ENCODE measurements around the gene KCNMA1.

Gene KCNMA1

DNA sequence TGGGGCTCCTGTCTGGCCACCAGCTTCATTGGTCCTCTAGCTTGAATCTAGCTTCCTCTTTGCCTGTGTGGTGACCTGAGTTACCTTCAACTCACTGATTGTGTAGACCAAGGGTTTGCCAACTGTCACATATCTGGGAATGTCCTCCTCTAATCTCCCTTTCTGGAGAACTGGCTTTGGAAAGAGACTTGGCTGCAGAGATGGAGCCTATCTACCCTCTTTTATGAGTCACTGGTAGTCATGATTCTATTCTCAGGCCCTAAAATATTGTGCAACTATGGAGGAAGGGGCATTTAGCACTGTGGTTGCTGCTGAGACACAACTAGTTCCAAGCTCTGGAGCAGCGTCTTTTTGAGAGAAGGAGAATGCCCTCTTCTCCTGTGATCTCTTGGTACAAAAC, 691.3 kb downstream of the KCNMA1 start:
- no peak for DNase-seq (ENCODE audit: low read depth in 2 of 2)

GRCh38 chr10:76945166-76945565, 692.4 kb downstream of the KCNMA1 start:
- no peak for DNase-seq (ENCODE audit: low read depth in 2 of 2)

DNA sequence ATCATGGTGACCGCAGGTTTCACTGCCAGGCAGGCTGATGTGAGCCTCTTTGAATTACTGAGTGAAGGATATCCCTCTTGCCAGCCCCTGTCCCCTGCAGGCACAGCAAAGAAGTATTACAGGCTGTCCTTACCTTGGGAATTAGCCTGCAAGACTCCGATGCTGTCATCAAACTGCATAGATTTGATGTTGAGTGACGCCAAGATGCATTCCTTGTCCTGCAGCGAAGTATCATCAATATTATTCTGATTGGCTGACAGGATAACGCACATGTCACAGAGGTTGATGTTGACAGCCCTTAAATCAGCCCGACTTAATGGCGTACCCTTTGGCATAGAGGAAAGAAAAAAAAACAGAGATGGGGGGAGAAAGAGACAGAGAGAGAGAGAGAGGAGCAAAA, 693.0 kb downstream of the KCNMA1 start:
- DNase-seq (ENCODE audit: low read depth in 2 of 2): no peak

DNA sequence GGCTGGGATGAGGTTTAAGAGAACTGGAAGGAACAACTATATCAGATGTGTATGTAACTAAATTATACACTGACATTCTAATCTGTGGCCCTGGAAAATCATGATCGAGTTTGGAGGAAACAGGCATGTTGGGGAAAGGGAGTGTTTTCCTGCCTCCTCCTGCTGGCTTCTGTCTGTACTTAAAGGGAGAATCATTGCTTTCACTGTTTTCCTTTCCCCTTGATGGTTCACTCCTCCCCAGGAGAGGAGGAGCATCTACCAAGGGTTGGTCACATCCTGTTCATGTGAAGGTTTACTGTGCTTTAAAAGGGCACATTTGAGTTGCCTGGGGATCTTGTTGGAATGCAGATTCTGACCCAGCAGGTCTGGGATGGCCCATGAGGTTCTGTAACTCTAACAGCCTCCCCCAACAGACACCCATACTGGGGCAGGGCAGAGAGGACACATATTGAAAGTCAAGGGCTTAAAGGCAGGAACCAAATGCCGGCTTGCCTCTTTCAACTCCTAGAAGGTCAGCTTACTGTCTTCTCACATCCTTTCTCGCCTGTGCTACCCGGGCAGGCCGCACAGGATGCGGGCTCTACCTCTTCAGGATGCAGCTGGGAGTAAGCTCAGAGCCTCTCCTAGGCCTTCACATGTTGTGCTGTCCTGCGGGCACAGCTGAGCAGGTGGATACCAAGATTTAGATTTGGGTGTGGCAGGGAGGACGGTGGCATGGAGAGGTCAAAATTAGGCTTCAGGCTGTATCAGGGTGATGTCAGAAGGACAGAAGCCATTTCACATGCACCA, 694.8 kb downstream of the KCNMA1 start:
- DNase-seq (ENCODE audit: low read depth in 2 of 2): no peak

GRCh38 chr10:76939933-76940468, 697.6 kb downstream of the KCNMA1 start:
- no peak for DNase-seq (ENCODE audit: low read depth in 2 of 2)

- DNase-seq (ENCODE audit: low read depth in 2 of 2): no peak
Measured at GRCh38 chr10:76937181-76937600, 700.4 kb downstream of the KCNMA1 start.

DNA sequence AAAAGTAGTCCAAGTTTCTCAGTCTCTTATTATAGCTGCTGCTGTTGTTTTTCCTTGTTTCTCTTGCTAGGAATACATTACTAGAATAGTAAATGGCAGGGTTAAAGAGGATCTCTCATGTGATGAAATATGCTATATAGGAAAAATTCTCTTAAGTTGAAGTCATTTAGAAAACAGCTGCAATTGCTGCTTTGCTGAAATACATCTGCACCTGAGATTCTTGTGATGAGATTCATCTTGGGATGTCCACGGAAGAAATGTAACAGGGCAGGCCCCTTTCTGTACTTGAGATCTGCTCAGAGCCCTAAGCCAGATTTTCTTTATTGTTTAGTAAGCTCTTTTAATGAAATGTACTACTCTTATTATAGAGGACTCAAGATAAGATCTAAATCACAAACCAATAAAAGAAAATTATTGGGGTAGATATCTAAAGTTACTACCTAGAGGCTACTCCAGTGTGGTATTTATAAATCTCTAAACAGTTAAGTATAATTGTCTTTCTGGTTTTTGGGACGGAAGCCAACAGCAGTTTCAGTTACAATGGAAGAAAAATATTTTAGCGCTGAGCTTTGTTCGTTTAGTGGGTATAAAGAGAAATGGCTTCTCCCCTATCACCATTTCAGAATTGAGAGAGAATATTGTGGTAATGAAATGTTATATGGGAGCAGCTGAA, 701.5 kb downstream of the KCNMA1 start:
- no peak for DNase-seq (ENCODE audit: low read depth in 2 of 2)

GRCh38 chr10:76928565-76928964, 709.0 kb downstream of the KCNMA1 start:
- DNase-seq (ENCODE audit: low read depth in 2 of 2): no peak

DNA sequence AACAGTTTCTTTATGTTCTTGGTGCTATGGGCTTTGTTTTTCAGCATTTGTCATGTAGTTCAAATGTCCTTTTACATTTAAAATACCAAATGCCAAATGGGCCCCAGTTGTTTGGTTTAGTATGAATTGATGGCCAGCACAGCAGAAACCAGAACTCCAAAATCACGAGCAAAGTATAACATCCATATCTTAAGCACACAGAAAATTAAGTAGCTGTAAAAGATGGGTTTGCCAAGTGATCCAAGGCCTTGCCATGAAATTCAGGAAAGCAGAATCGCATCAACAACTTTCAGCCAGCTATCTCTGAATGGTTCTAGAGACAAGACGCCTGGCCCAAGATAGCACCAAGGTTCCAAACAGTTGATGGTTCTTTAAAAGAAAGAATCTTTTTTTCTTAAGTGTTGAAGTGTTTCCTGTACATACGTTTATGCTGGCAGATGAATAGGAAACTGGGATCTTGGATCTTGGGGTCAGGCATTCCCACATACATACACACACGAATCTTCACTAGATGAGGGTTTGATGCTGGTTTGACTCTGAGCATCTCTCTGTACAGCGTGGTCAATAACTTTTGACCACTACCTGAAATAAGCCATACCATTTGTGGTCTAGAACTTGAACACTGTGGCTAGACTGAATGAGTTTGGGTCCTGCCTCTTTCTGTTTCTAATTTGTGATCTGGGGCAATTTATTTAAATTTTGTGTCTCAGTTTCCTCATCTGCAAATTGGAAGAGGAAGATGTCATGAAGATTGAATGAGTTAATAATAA, 711.8 kb downstream of the KCNMA1 start:
- no peak for DNase-seq (ENCODE audit: low read depth in 2 of 2)

DNA sequence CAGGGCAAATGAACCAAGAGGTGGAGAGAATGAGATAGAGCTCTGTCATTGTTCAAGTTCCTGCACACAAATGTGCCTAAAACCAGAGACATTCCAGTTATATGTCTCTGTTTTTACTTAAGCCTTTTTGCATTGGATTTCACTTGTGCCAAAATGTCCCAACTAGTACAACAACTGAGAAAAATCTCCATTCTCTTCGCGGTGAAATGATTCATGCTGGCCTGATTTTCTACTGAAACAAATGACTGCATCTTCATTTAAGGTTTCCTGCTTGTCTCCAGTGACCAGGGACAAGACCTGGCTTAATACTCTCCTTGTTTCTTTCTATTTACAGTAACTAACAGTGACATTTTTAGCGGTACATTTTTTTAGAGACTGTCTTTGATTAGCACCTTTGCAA, 714.9 kb downstream of the KCNMA1 start:
- no peak for DNase-seq (ENCODE audit: low read depth in 2 of 2)

DNA sequence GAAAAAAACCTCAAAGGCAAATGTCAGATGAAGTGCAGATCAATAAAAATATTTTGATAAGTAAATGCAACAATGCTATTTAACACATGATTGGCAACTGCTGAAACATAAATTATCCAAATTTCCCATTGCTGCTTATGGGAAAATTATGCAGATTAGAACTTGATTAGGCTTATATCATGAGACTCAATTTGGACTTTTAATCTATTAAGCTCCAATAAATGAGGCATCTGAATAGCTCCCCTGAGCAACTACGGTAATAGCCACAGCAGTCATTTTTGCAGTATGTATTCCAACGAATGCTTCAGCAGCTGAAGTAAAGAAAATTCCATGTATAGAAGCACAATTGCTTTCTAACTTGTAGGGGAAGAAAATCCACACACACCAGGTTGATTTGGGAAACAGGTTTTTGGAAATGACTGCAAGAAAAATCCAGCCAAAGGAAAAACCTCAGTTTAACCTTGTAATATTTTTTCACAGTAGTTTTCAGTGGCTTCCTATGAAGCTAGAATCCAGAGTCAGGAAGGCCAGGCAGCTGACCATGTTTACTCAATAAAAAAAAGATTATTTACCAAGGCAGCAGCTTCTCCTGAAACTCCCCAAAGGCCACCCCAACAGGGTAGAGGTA, 716.1 kb downstream of the KCNMA1 start:
- DNase-seq (ENCODE audit: low read depth in 2 of 2): no peak

GRCh38 chr10:76920581-76920980, 717.0 kb downstream of the KCNMA1 start:
- DNase-seq (ENCODE audit: low read depth in 2 of 2): no peak

DNA sequence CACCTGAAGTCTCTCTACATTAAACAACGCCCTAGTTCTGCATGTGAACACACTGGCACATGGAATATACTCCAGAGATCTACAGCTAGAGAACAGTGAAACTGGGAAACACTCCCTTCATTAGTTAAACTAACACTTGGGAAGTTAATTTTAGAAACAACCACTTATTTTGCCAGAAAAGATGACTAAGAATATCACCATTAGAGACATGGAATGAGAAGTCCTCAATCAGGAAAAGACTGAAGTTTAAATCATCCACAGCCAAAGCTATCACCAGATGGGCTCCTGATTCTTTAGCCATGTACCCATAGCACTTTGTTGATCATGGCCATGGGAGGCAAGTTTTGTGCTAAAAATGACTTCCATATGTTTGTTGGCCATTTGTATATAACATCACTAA, 719.5 kb downstream of the KCNMA1 start:
- no peak for DNase-seq (ENCODE audit: low read depth in 2 of 2)

DNA sequence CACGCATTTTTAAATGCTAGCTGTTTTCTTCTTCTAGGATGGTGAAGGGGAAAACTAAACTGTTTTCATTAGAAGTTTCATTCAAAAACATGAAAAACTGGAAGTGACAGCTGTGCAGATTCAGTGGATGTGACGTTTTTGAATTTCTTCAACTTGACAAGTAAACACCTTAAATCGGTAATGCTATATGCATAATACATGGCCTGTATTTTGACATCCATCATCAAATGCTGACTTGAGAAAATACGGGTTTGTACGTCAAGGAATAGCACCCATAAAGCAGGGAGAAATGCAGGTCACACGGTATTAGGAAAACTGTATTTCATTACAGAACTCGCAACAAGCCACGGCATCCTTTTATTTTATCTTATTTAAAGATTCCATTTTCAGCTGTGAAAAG, 720.5 kb downstream of the KCNMA1 start:
- no peak for DNase-seq (ENCODE audit: low read depth in 2 of 2)

GRCh38 chr10:76916536-76916935, 721.1 kb downstream of the KCNMA1 start:
- DNase-seq (ENCODE audit: low read depth in 2 of 2): no peak

- DNase-seq (ENCODE audit: low read depth in 2 of 2): no peak
Measured at GRCh38 chr10:76915316-76915715, 722.3 kb downstream of the KCNMA1 start.

DNA sequence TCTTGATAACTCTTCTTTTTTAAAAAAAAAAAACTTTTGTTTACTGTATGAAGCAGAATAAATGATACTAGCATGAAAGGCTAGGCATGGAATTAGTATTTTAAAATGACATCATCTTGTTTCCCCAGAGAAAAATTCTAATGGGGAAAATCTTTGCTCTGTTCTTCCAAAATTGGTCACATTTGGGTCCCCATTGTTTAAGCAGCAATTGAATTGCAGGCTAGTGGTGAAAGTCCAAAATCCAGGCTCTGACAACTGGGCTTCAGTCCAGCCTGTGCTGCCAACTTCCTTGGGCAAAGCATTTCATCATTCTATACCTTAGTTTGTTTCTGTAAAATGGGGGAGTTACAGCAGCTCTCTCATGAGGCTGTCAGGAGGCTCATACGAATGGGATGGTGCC, 726.4 kb downstream of the KCNMA1 start:
- DNase-seq (ENCODE audit: low read depth in 2 of 2): no peak

DNA sequence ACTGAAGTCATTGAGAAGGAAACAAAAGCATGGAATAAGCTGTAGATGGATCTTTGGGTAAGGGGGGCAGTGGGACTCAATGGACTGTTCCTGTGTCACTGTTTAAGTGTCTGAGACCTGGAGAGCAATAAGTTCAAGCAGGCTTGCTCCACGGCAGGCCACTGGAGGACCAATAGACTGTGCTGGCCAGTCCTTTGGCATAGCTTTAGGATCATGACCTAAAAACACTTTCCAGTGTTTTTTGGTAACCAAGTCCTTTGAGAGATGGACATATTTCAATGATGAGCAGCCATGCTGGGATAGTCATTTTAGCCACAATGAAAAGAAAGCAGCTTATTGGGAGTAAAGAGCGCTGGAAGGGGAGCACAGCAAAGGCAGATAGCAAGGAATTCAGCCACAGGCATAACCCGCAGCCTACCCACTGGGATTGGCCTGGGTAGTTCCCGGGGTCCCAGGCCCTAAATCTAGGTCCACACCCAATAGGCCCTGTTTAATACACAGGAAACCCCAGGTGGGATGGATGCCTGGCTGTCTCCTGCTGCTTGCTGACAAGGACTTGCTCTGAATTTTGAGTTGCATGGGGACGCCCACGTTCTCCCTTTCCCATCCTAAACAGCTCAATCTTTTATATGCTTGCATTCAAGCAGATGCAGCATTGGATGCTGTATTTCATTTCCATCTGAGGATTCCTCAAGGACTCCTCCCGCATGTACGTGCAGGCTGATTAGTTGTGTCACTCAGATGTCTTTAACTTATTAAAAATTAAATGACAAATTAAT, 727.2 kb downstream of the KCNMA1 start:
- no peak for DNase-seq (ENCODE audit: low read depth in 2 of 2)

- DNase-seq (ENCODE audit: low read depth in 2 of 2): no peak
Measured at GRCh38 chr10:76906256-76906655, 731.4 kb downstream of the KCNMA1 start.

GRCh38 chr10:76905251-76905650, 732.4 kb downstream of the KCNMA1 start:
- DNase-seq (ENCODE audit: low read depth in 2 of 2): no peak

- no peak for DNase-seq (ENCODE audit: low read depth in 2 of 2)
Measured at GRCh38 chr10:76903387-76903945, 734.1 kb downstream of the KCNMA1 start.

Measured in stimulated activated CD4-positive, alpha-beta T cell treated with anti-CD3 and anti-CD28 coated beads, Interleukin-1b, Interleukin-23, amount 100 ng/mL, for 1 hour (primary cell).